A549 treated with RU486 at 1 μM for 4 hours (cell line): ENCODE data around the gene PRR3. TPM values are rescaled to one million over a fixed set of nuclear protein-coding genes. Genes with fewer than 3 reads are reported as not detected.

ENCODE experiments used
- total RNA-seq: library from RNA; stranded (reverse); fragments of 200-300 nt; extraction: Qiagen RNA extraction; gene quantifications from 5 replicates; pipeline ENCODE4 v1.2.3, GENCODE V29; 2022; ENCODE audit warnings: low read depth

PRR3 gene
- total RNA-seq, result 15.1 to 17.6 TPM (median 16.6 TPM) in 5 replicates

GRCh38 chr6:30556906-30557682 lies at the start of gene PRR3:
Gene PRR3 (plus strand): TSS chr6:30557295. CDS start chr6:30557345, 50 bp downstream.

GRCh38 chr6:30556066-30556905 lies 809 bp upstream of the PRR3 start, which contains the start of gene GNL1:
Gene GNL1 (minus strand): TSS chr6:30556489. CDS start chr6:30556203, 286 bp downstream.

GRCh38 chr6:30571075-30571761 lies 14.1 kb downstream of the PRR3 start, which contains the start of gene ABCF1:
Gene ABCF1 (plus strand): TSS chr6:30571442. CDS start chr6:30571488, 46 bp downstream.

Other genes starting within 250 kb of the PRR3 start
- gene TRIM39, start 230.4 kb upstream of the PRR3 start, total RNA-seq, result 7.4 to 9.1 TPM (median 8.1 TPM) in 5 replicates
- gene RPP21, start 212.1 kb upstream of the PRR3 start, total RNA-seq, result 54.6 to 73.4 TPM (median 72.6 TPM) in 5 replicates
- gene HLA-E, start 67.8 kb upstream of the PRR3 start, total RNA-seq, result 58.6 to 72.1 TPM (median 61.5 TPM) in 5 replicates
- gene GNL1, start 806 bp upstream of the PRR3 start, total RNA-seq, result 28.9 to 34.7 TPM (median 33.7 TPM) in 5 replicates
- gene ABCF1, start 14.1 kb downstream of the PRR3 start, total RNA-seq, result 49.8 to 66.6 TPM (median 57.8 TPM) in 5 replicates
- 28.5 to 44.3 TPM (median 30.3 TPM) in 5 replicates for gene PPP1R10, start 59.9 kb downstream of the PRR3 start, total RNA-seq
- gene MRPS18B, start 60.5 kb downstream of the PRR3 start, total RNA-seq, result 67.0 to 111 TPM (median 71.7 TPM) in 5 replicates
- gene ATAT1, start 69.6 kb downstream of the PRR3 start, total RNA-seq, result 5.0 to 6.1 TPM (median 5.8 TPM) in 5 replicates
- 11.2 to 14.0 TPM (median 12.9 TPM) in 5 replicates for gene C6orf136, start 89.8 kb downstream of the PRR3 start, total RNA-seq
- gene DHX16, start 115.7 kb downstream of the PRR3 start, total RNA-seq, result 26.8 to 31.1 TPM (median 28.9 TPM) in 5 replicates
- 43.3 to 50.2 TPM (median 44.3 TPM) in 5 replicates for gene PPP1R18, start 129.3 kb downstream of the PRR3 start, total RNA-seq
- 21.9 to 32.3 TPM (median 27.8 TPM) in 5 replicates for gene NRM, start 133.7 kb downstream of the PRR3 start, total RNA-seq
- 14.2 to 22.0 TPM (median 16.7 TPM) in 5 replicates for gene MDC1, start 160.0 kb downstream of the PRR3 start, total RNA-seq
- gene TUBB, start 163.1 kb downstream of the PRR3 start, total RNA-seq, result 783 to 980 TPM (median 907 TPM) in 5 replicates
- gene FLOT1, start 185.4 kb downstream of the PRR3 start, total RNA-seq, result 74.8 to 92.4 TPM (median 91.3 TPM) in 5 replicates
- gene IER3, start 187.3 kb downstream of the PRR3 start, total RNA-seq, result 97.7 to 162 TPM (median 152 TPM) in 5 replicates